DOHH2 (cell line): Measurements from ENCODE around the gene MAST3.

ENCODE experiments used
- H3F3A ChIP-seq: fragments of 200-600 bp; sonication (generic), shearing (Covaris generic); 2 replicates; pipeline ENCODE4 v1.6.0; 2016; ENCODE audit warnings: antibody characterized with exemption, mild to moderate bottlenecking; ENCODE audit not compliant: control insufficient read depth, insufficient read depth
- H3K27ac ChIP-seq: fragments of 200-600 bp; sonication (generic); 2 replicates; pipeline ENCODE4 v1.5.1; 2014; ENCODE audit warnings: low read depth, mild to moderate bottlenecking, low read length, moderate library complexity
- H3K27me3 ChIP-seq: fragments of 200-600 bp; sonication (generic); 2 replicates; pipeline ENCODE4 v1.6.1; 2014; ENCODE audit warnings: mild to moderate bottlenecking, low read length, mixed read lengths; ENCODE audit not compliant: control insufficient read depth
- H3K36me3 ChIP-seq: fragments of 200-600 bp; sonication (generic); 2 replicates; pipeline ENCODE4 v1.6.1; 2014; ENCODE audit warnings: mild to moderate bottlenecking, low read length, moderate library complexity, mixed read lengths; ENCODE audit not compliant: control insufficient read depth
- H3K4me1 ChIP-seq: fragments of 200-600 bp; sonication (generic); 2 replicates; pipeline ENCODE4 v1.6.1; 2014; ENCODE audit warnings: mild to moderate bottlenecking, low read length, mixed read lengths; ENCODE audit not compliant: control insufficient read depth
- H3K4me2 ChIP-seq: fragments of 200-600 bp; sonication (generic); 2 replicates; pipeline ENCODE4 v1.6.0; 2014; ENCODE audit warnings: mild to moderate bottlenecking, low read length, moderate library complexity
- H3K4me3 ChIP-seq: fragments of 200-600 bp; sonication (generic); 2 replicates; pipeline ENCODE4 v1.5.1; 2014; ENCODE audit warnings: mild to moderate bottlenecking, low read length, mixed read lengths
- H3K79me2 ChIP-seq: fragments of 200-600 bp; sonication (generic); 2 replicates; pipeline ENCODE4 v1.6.1; 2014; ENCODE audit warnings: mild to moderate bottlenecking, low read length, mixed read lengths; ENCODE audit not compliant: control insufficient read depth
- H3K9me2 ChIP-seq: fragments of 200-600 bp; sonication (generic); replicated peaks from 2 replicates; pipeline ENCODE4 v1.6.1; 2014; ENCODE audit warnings: mild to moderate bottlenecking, low read length, mixed read lengths; ENCODE audit not compliant: control insufficient read depth
- H3K9me3 ChIP-seq: fragments of 200-600 bp; sonication (generic); 2 replicates; pipeline ENCODE4 v1.6.1; 2014; ENCODE audit warnings: antibody characterized with exemption, low read length, mixed read lengths; ENCODE audit not compliant: control insufficient read depth, insufficient read depth
- H4K20me1 ChIP-seq: fragments of 200-600 bp; sonication (generic); 2 replicates; pipeline ENCODE4 v1.6.0; 2014; ENCODE audit warnings: low read depth, mild to moderate bottlenecking, antibody characterized with exemption, low read length, moderate library complexity; ENCODE audit not compliant: control insufficient read depth, insufficient read depth
- EZH2phosphoT487 ChIP-seq: fragments of 200-600 bp; sonication (generic); IDR thresholded peaks from 2 replicates; pipeline ENCODE4 v1.6.1; 2017; ENCODE audit warnings: borderline replicate concordance, mild to moderate bottlenecking, antibody characterized with exemption, low read length, moderate library complexity, mixed read lengths
- TF ChIP-seq, protein P1 (sequence below): fragments of 200-600 bp; sonication (generic); IDR thresholded peaks from one replicate; pipeline ENCODE4 v1.5.1; 2014; ENCODE audit warnings: antibody characterized with exemption, mild to moderate bottlenecking, low read depth, low read length; ENCODE audit not compliant: poor library complexity, severe bottlenecking

MAST3 gene

DNA sequence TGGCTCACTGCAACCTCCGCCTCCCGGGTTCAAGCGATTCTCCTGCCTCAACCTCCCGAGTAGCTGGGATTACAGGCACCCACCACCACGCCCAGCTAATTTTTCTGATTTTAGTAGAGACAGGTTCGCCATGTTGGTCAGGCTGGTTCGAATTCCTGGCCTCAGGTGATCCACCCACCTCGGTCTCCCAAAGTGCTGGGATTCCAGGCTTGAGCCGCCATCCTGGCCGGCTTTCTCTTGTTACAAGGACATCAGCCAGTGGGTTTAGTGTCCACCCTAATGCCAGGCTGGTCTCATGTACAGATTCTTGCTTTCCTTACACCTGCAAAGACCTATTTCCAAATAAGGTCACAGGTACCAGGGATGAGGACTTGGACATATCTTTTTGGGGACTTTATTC lies 62.2 kb downstream of the MAST3 start:
- no peaks in the 10 kb centered on the region for H3K9me2 ChIP-seq
- H4K20me1 ChIP-seq = no peaks in the 10 kb centered on the region
- H3K79me2 ChIP-seq = peaks cover 36% of the 10 kb centered on the region
- H3K27ac ChIP-seq = no peak overlapping the region
- no peak for TF ChIP-seq EZH2phosphoT487
- TF ChIP-seq, protein P1, sequence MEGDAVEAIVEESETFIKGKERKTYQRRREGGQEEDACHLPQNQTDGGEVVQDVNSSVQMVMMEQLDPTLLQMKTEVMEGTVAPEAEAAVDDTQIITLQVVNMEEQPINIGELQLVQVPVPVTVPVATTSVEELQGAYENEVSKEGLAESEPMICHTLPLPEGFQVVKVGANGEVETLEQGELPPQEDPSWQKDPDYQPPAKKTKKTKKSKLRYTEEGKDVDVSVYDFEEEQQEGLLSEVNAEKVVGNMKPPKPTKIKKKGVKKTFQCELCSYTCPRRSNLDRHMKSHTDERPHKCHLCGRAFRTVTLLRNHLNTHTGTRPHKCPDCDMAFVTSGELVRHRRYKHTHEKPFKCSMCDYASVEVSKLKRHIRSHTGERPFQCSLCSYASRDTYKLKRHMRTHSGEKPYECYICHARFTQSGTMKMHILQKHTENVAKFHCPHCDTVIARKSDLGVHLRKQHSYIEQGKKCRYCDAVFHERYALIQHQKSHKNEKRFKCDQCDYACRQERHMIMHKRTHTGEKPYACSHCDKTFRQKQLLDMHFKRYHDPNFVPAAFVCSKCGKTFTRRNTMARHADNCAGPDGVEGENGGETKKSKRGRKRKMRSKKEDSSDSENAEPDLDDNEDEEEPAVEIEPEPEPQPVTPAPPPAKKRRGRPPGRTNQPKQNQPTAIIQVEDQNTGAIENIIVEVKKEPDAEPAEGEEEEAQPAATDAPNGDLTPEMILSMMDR = no peak
- peaks cover 31% of the 10 kb centered on the region for H3K4me1 ChIP-seq
- peaks cover 8% of the 10 kb centered on the region for H3F3A ChIP-seq
- H3K9me3 ChIP-seq = no peaks in the 10 kb centered on the region
- peak overlapping the region; percentile 71 for H3K4me2 ChIP-seq
- H3K27me3 ChIP-seq = no peaks in the 10 kb centered on the region
- peaks cover 49% of the 10 kb centered on the region for H3K36me3 ChIP-seq
- peak overlapping the region; percentile 77; the same call in 1 of the 2 replicates for H3K4me3 ChIP-seq

DNA sequence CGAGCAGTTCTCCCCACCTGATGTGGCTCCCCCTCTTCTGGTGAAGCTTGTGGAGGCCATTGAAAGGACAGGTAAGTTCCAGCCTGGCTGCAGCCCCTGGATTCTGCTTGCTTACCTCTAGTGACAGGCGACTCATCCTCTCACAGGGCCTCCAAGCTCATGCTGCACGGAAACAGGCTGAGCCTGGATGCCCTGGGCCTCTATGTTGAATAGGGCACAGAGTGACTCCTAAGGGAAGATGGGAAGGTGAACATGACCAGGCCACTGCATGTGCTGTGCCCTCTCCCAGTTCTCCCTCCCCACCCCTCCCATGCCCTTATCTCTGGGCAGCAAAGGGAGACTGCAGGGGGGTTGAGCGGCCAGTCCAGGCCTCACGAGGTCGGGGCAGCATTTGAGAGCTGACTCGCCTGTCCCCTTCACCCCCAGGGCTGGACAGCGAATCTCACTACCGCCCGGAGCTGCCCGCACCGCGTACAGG lies 63.0 kb downstream of the MAST3 start:
- TF ChIP-seq EZH2phosphoT487 = no peak
- TF ChIP-seq, protein P1 = no peak
- Histone ChIP-seq H4K20me1 (no peaks in the 10 kb centered on the region), H3F3A (peaks cover 8% of the 10 kb centered on the region), H3K27ac (peak overlapping the region; percentile 23; the same call in 1 of the 2 replicates), H3K4me2 (peak overlapping the region; percentile 71), H3K9me3 (no peaks in the 10 kb centered on the region), H3K27me3 (no peaks in the 10 kb centered on the region), H3K36me3 (peaks cover 47% of the 10 kb centered on the region), H3K4me1 (peaks cover 31% of the 10 kb centered on the region), H3K4me3 (peak overlapping the region; percentile 77), H3K9me2 (no peaks in the 10 kb centered on the region), H3K79me2 (peaks cover 30% of the 10 kb centered on the region)

DNA sequence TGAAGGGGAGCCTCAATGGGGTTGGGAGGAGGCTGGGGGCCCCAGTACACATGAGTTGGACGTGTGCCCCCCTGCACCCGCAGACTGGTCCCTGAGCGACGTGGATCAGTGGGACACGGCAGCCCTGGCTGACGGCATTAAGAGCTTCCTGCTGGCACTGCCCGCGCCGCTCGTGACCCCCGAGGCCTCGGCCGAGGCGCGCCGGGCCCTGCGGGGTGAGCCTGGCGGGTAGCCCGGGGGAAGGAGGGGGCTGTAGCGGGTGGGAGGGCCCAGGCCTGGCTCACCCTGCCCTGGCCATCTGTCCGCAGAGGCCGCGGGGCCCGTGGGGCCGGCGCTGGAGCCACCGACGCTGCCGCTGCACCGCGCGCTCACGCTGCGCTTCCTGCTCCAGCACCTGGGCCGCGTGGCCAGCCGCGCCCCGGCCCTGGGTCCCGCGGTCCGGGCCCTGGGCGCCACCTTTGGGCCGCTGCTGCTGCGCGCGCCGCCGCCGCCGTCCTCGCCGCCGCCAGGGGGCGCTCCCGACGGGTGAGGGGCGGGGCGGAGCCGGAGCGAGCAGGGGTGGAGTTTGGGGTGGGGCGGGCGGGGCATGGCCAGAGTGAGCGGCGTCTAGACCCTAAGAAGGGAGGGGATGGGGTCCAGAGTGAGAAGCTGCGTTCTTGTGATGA lies 63.5 kb downstream of the MAST3 start:
- Histone ChIP-seq H3F3A (peaks cover 8% of the 10 kb centered on the region), H3K4me2 (peak overlapping the region; percentile 71), H3K79me2 (peaks cover 26% of the 10 kb centered on the region), H3K4me1 (peaks cover 31% of the 10 kb centered on the region), H3K9me3 (no peaks in the 10 kb centered on the region), H3K27me3 (no peaks in the 10 kb centered on the region), H3K4me3 (peak overlapping the region; percentile 77), H3K27ac (peak overlapping the region; percentile 23; the same call in 1 of the 2 replicates), H3K9me2 (no peaks in the 10 kb centered on the region), H4K20me1 (no peaks in the 10 kb centered on the region), H3K36me3 (peaks cover 46% of the 10 kb centered on the region)
- TF ChIP-seq, protein P1 = no peak
- TF ChIP-seq EZH2phosphoT487 = no peak
